ENCODE measurements around the gene RNF175.

DNA sequence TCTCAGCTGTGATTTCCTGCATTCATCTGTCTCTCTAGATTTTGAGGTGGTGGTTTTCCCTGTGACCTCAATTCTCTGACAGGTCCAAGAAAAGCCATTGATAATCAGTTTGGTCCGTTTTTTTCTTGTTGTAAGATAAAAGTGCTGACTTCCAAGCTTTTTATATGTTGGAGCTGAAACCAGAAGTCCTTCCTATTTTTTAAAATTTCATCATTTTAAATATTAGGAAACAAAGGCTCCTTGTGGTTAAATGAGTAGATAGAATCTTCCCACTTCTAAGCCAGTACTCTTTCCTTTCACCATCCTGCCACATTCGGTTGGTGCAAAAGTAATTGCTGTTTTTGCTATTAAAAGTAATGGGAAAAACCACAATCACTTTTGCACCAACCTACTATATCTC is 18.3 kb downstream of the RNF175 start:
- TF ChIP-seq CTCF (conservative IDR thresholded peaks at IDR 0.05; ENCODE audit: low read length) (no peak), EZH2phosphoT487 (IDR thresholded peaks at IDR 0.05; ENCODE audit: borderline replicate concordance) (no peak)
